HepG2 (cell line): ENCODE results near the gene ATP13A3.

Experiments
- KLF16 ChIP-seq, 2 experiments: sonication (generic) in 1 of 2; formaldehyde crosslinking in 1 of 2; IDR thresholded peaks; 2 replicates each; pipeline versions ENCODE4 v1.6.1 to v1.8.0; 2016 to 2023; ENCODE audit warnings: missing genetic modification reagents in 2 of 2, missing compliant biosample characterization in 1 of 2
- MXI1 ChIP-seq: IDR thresholded peaks from 3 replicates; pipeline ENCODE4 v1.6.1; 2012; ENCODE audit warnings: low read depth, low read length, inconsistent platforms, borderline replicate concordance
- POLR2A ChIP-seq, 2 experiments: IDR thresholded peaks; 2 replicates each; pipeline ENCODE4 v1.6.1; 2011; ENCODE audit warnings: low read depth in 2 of 2, low read length in 2 of 2, mild to moderate bottlenecking in 1 of 2, moderate library complexity in 1 of 2; ENCODE audit not compliant: insufficient read depth in 1 of 2
- RCOR2 ChIP-seq: IDR thresholded peaks from 2 replicates; pipeline ENCODE4 v1.6.1; 2016; ENCODE audit warnings: missing biosample characterization, missing genetic modification reagents
- ZNF101 ChIP-seq: sonication (generic); formaldehyde crosslinking; IDR thresholded peaks from 2 replicates; pipeline ENCODE4 v1.4.0; 2020; ENCODE audit warnings: mild to moderate bottlenecking, low read depth, missing genetic modification reagents, borderline replicate concordance

GRCh38 chr3:194396859-194397756 is 89.7 kb downstream of the ATP13A3 start:
- TF ChIP-seq KLF16 (CRISPR knock-in tag; IDR thresholded peaks at IDR 0.05) (no peak), POLR2A (IDR thresholded peaks at IDR 0.05; ENCODE audit: insufficient read depth in 1 of 2, low read depth in 2 of 2, low read length in 2 of 2) (no peak), ZNF101 (CRISPR knock-in tag) (no peak), MXI1 (no peak), RCOR2 (CRISPR knock-in tag) (no peak)
